Esophagus squamous epithelium (tissue), 4 donors: Measurements from ENCODE around the gene SPARC.

Experiments
- CTCF ChIP-seq, 6 experiments: fragments of 450-650 bp in 4 of 6; fragments of 200-600 bp in 2 of 6; sonication (generic) in 2 of 6; IDR thresholded peaks; one replicate each; pipeline ENCODE4 v1.5.1; 2016 to 2019; ENCODE audit warnings: antibody characterized with exemption in 6 of 6, mild to moderate bottlenecking in 4 of 6, moderate library complexity in 4 of 6
- POLR2A ChIP-seq, 4 donors: fragments of 450-650 bp; IDR thresholded peaks; one replicate each; pipeline ENCODE4 v1.6.1; 2017; ENCODE audit warnings: antibody characterized with exemption in 4 of 4, mild to moderate bottlenecking in 4 of 4, moderate library complexity in 3 of 4

GRCh38 chr5:151664694-151665585, 21.8 kb downstream of the SPARC start:
- TF ChIP-seq CTCF (IDR thresholded peaks at IDR 0.05) = no peak
- TF ChIP-seq POLR2A (IDR thresholded peaks at IDR 0.05) = no peak
